Activated T-helper 1 cell treated with anti-CD3 and anti-CD28 coated beads, Interleukin-12 subunit alpha, Interleukin-12 subunit beta, Interleukin-2, Interleukin-4 antibody, amounts not matched to agents 30 ng/mL and 10 ng/mL and 1 ng/mL, durations not matched to agents 14 hours and 24 hours and 36 hours (primary cell): ENCODE data around the gene SHISA4. TPM values are rescaled to one million over a fixed set of nuclear protein-coding genes. Genes with fewer than 3 reads are reported as not detected.
"Not testable (repeated sequence)": the region's sequence is repeated elsewhere in the genome, so short reads cannot be mapped to it uniquely, and the experiment has no call there.

Source experiments
- DNase-seq: peaks from one replicate; pipeline ENCODE4 v3.0.0; 2021; ENCODE audit warnings: low spot score
- H3K27ac Mint-ChIP-seq: one replicate; pipeline ENCODE4 v1.8.0; 2021; ENCODE audit warnings: mild to moderate bottlenecking, mixed read lengths
- H3K27me3 Mint-ChIP-seq: one replicate; pipeline ENCODE4 v1.8.0; 2022; ENCODE audit warnings: mild to moderate bottlenecking, moderate library complexity, mixed read lengths; ENCODE audit not compliant: insufficient read depth
- H3K36me3 Mint-ChIP-seq: one replicate; pipeline ENCODE4 v1.8.0; 2021; ENCODE audit warnings: low read depth, mixed read lengths
- H3K4me1 Mint-ChIP-seq: one replicate; pipeline ENCODE4 v1.8.0; 2021; ENCODE audit warnings: low read depth, mixed read lengths
- H3K4me3 Mint-ChIP-seq: one replicate; pipeline ENCODE4 v1.8.0; 2021; ENCODE audit warnings: mild to moderate bottlenecking, moderate library complexity, mixed read lengths
- H3K9me3 Mint-ChIP-seq: one replicate; pipeline ENCODE4 v1.8.0; 2021; ENCODE audit warnings: mixed read lengths
- intact Hi-C: fragments of 100-400 bp; cut with micrococcal nuclease; formaldehyde crosslinking; loops from one replicate; pipeline ENCODE4 v1.15.1; 2024
- total RNA-seq: library from RNA; stranded (reverse); gene quantifications from 2 replicates; pipeline ENCODE4 v1.2.3, GENCODE V29; 2022

SHISA4 gene
- total RNA-seq, 1 donor from 2014 or later = 0.67 TPM

- H3K27me3 Mint-ChIP-seq, H3K4me3 Mint-ChIP-seq, H3K9me3 Mint-ChIP-seq, intact Hi-C loops, H3K27ac Mint-ChIP-seq, DNase-seq, H3K4me1 Mint-ChIP-seq: not testable (repeated sequence)
- H3K36me3 Mint-ChIP-seq = peaks cover 57% of the 10 kb centered on the region
Observed at GRCh38 chr1:201856722-201857121, 32.0 kb upstream of the SHISA4 start.

- no peak for DNase-seq
- H3K4me3 Mint-ChIP-seq = no peak overlapping the region
- intact Hi-C loops = no loop called here
- H3K4me1 Mint-ChIP-seq = no peaks in the 10 kb centered on the region
- H3K36me3 Mint-ChIP-seq = peaks cover 52% of the 10 kb centered on the region
- no peaks in the 10 kb centered on the region for H3K27me3 Mint-ChIP-seq
- H3K27ac Mint-ChIP-seq = no peak overlapping the region
- no peaks in the 10 kb centered on the region for H3K9me3 Mint-ChIP-seq
Observed at GRCh38 chr1:201859424-201859823, 29.3 kb upstream of the SHISA4 start.

- DNase-seq = no peak
- Mint-ChIP-seq H3K27me3 (no peaks in the 10 kb centered on the region), H3K4me3 (no peak overlapping the region), H3K4me1 (peaks cover 9% of the 10 kb centered on the region), H3K9me3 (no peaks in the 10 kb centered on the region), H3K27ac (no peak overlapping the region), H3K36me3 (peaks cover 43% of the 10 kb centered on the region)
- intact Hi-C loops = no loop called here
Observed at GRCh38 chr1:201861448-201861847, 27.2 kb upstream of the SHISA4 start.

DNA sequence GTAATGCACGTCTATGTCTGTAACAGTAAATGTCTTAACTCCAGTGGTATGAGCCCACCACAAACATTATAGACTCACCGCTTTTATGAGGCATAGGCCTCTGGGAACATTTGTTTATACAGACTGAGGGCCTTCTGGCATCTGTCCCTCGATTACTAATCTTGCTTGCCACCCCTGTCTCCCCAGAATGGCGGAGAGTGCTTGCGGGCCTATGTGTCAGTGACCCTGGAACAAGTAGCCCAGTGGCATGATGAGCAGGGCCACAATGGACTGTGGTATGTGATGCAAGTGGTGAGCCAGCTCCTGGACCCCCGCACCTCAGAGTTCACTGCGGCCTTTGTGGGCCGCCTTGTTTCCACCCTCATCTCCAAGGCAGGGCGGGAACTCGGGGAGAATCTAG lies 18.3 kb upstream of the SHISA4 start:
- Mint-ChIP-seq H3K4me3 (no peak overlapping the region), H3K4me1 (peaks cover 9% of the 10 kb centered on the region), H3K27me3 (no peaks in the 10 kb centered on the region), H3K27ac (no peak overlapping the region), H3K9me3 (no peaks in the 10 kb centered on the region), H3K36me3 (peaks cover 64% of the 10 kb centered on the region)
- DNase-seq = no peak
- intact Hi-C loops = no loop called here

DNA sequence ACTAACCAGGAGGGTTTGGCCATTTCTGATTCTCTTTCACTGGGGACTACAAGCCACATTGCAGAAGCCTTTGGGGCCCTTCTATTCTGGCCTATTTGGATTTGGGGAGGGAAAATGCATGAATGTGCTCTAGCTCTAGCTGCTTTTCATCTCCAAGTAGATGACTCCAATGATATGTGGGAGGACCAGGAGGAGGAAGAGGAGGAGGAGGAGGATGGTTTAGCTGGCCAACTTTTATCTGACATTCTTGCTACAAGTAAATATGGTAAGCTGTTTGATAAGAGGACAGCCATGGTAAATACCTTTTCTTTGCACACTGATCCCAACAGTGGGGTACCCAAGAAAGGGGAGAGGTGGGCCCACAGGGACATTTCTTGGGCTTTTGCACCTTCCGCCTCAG lies 14.0 kb upstream of the SHISA4 start:
- no peaks in the 10 kb centered on the region for H3K4me1 Mint-ChIP-seq
- no peaks in the 10 kb centered on the region for H3K27me3 Mint-ChIP-seq
- intact Hi-C loops = no loop called here
- no peak overlapping the region for H3K4me3 Mint-ChIP-seq
- DNase-seq = no peak
- H3K9me3 Mint-ChIP-seq = no peaks in the 10 kb centered on the region
- peaks cover 66% of the 10 kb centered on the region for H3K36me3 Mint-ChIP-seq
- no peak overlapping the region for H3K27ac Mint-ChIP-seq

DNA sequence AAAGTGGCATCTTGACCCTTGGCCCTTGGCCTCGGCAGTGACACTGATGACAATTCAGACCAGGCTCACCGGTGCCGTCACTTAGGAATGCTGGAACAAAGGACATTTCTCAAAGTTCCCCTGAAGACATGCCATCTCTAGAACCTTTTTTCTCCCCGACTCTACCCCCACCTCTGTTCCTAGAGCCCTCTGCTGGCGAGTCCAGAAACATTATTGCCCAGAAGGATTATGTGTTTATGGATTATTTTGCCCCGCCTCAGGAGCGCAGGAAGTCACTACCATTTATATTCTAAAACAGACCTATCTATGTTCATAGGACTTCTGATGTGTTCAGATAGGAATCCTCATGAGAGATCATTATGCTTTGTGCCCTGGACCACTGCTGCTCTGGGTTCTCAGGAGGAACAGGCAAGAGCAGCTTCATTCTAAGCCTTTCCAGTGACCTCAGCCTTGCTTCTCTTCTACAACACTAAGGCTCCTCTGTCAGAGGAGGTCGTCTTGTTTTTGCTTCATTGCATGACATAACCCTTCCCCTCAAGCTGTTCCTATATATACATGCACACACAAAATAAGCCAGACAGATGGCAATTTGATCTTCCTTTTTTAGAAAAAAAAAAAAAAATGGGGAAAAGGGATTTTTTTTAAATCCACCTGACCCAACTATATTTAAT lies 12.4 kb upstream of the SHISA4 start:
- H3K4me1 Mint-ChIP-seq = no peaks in the 10 kb centered on the region
- peaks cover 52% of the 10 kb centered on the region for H3K36me3 Mint-ChIP-seq
- H3K27me3 Mint-ChIP-seq = no peaks in the 10 kb centered on the region
- intact Hi-C loops = no loop called here
- no peak overlapping the region for H3K27ac Mint-ChIP-seq
- no peaks in the 10 kb centered on the region for H3K9me3 Mint-ChIP-seq
- DNase-seq = no peak
- H3K4me3 Mint-ChIP-seq = no peak overlapping the region

- no peak for DNase-seq
- no peaks in the 10 kb centered on the region for H3K4me1 Mint-ChIP-seq
Observed at GRCh38 chr1:201877877-201878401, 10.8 kb upstream of the SHISA4 start.

GRCh38 chr1:201880928-201881571 lies 7.6 kb upstream of the SHISA4 start:
- H3K4me1 Mint-ChIP-seq = no peaks in the 10 kb centered on the region
- no peak for DNase-seq

More at GRCh38 chr1:201877877-201878401, 10.8 kb upstream of the SHISA4 start:
- peaks cover 40% of the 10 kb centered on the region for H3K36me3 Mint-ChIP-seq
- intact Hi-C loops = loop anchor here (1.0 kb wide), 1 partner anchor 94 kb away; no protein-coding TSS in a partner anchor
- no peak overlapping the region for H3K4me3 Mint-ChIP-seq
- no peak overlapping the region for H3K27ac Mint-ChIP-seq
- no peaks in the 10 kb centered on the region for H3K27me3 Mint-ChIP-seq
- H3K9me3 Mint-ChIP-seq = no peaks in the 10 kb centered on the region

GRCh38 chr1:201881617-201882016 lies 7.1 kb upstream of the SHISA4 start:
- intact Hi-C loops = no loop called here
- Mint-ChIP-seq H3K27me3 (peaks cover 4% of the 10 kb centered on the region), H3K27ac (no peak overlapping the region), H3K9me3 (no peaks in the 10 kb centered on the region), H3K4me1 (no peaks in the 10 kb centered on the region), H3K36me3 (peaks cover 19% of the 10 kb centered on the region), H3K4me3 (no peak overlapping the region)
- DNase-seq = no peak

More at GRCh38 chr1:201880928-201881571, 7.6 kb upstream of the SHISA4 start:
- Mint-ChIP-seq H3K27ac (no peak overlapping the region), H3K4me3 (no peak overlapping the region), H3K9me3 (no peaks in the 10 kb centered on the region), H3K27me3 (peaks cover 2% of the 10 kb centered on the region), H3K36me3 (peaks cover 23% of the 10 kb centered on the region)
- intact Hi-C loops = no loop called here

GRCh38 chr1:201882665-201883132 lies 6.0 kb upstream of the SHISA4 start:
- Mint-ChIP-seq H3K4me3 (no peak overlapping the region), H3K9me3 (no peaks in the 10 kb centered on the region), H3K36me3 (peaks cover 15% of the 10 kb centered on the region), H3K4me1 (no peaks in the 10 kb centered on the region), H3K27me3 (peaks cover 11% of the 10 kb centered on the region), H3K27ac (no peak overlapping the region)
- intact Hi-C loops = no loop called here
- DNase-seq = no peak

DNA sequence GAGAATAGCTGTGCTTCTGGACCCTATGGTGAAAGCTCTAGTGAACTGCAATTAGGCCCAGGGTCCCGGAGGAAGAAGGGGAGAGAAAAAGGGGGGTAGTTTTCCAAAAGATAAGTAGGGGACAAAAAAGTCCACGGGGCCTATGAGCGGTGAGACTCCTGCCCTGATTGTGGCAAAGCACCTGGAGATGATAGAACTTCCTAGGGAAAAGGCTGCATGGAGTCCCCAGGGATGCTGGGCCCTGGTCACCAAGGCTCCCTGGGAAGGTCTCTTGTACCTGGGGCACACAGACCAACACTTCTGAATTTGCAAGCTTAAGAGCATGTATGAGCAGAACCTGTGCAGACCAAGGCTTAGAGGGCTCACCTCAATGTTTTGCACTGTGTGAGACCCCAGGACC lies 5.4 kb upstream of the SHISA4 start:
- Mint-ChIP-seq H3K27me3 (peaks cover 17% of the 10 kb centered on the region), H3K4me3 (no peak overlapping the region), H3K36me3 (peaks cover 12% of the 10 kb centered on the region), H3K4me1 (no peaks in the 10 kb centered on the region), H3K27ac (no peak overlapping the region), H3K9me3 (no peaks in the 10 kb centered on the region)
- intact Hi-C loops = no loop called here
- no peak for DNase-seq

DNA sequence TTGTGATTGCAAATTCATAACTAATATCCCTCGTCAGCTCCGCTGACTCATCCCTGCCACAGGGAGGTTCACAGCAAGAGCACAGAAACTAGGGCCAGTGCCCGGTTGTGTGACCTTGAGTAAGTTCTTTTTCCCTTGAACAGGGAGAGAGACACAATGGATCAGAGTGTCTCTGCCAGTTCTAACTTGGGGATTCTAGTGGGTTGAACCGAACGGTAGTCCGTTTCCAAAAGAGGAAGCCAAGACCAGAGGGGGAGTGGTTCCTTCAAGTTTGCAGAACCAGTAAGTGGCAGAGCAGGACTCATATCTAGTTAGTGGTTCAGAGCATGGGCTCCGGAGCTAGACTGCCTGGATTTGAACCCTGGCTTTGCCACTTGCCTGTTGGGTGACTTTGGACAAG lies 4.9 kb upstream of the SHISA4 start:
- DNase-seq = no peak
- no peaks in the 10 kb centered on the region for H3K4me1 Mint-ChIP-seq
- peaks cover 19% of the 10 kb centered on the region for H3K27me3 Mint-ChIP-seq

DNA sequence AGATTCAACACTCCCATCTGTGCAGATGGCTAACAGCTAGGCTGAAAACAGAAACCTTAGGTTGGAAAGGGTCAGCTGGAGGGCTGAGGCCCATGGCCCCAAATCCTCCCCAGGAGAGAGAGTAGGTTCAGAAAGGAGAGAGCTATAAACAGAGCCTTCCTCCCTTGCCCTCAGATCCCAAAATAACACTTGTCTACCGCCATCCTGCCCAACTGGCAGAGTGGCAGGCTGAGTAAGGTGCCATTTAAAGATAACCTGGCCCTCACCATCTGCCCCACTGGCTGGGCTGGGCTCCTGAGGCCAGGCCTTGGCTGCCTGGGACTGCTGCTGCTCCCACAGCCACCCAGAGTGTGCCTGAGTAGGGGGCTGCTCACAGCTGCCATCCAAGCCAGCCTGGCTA lies 4.3 kb upstream of the SHISA4 start:
- no peaks in the 10 kb centered on the region for H3K4me1 Mint-ChIP-seq
- intact Hi-C loops = no loop called here
- peaks cover 20% of the 10 kb centered on the region for H3K27me3 Mint-ChIP-seq
- H3K36me3 Mint-ChIP-seq = peaks cover 1% of the 10 kb centered on the region
- H3K27ac Mint-ChIP-seq = no peak overlapping the region
- DNase-seq = no peak
- H3K9me3 Mint-ChIP-seq = no peaks in the 10 kb centered on the region
- H3K4me3 Mint-ChIP-seq = no peak overlapping the region

More for the DNA sequence above, 4.9 kb upstream of the SHISA4 start:
- intact Hi-C loops = no loop called here
- H3K9me3 Mint-ChIP-seq = no peaks in the 10 kb centered on the region
- no peak overlapping the region for H3K4me3 Mint-ChIP-seq
- peaks cover 8% of the 10 kb centered on the region for H3K36me3 Mint-ChIP-seq
- H3K27ac Mint-ChIP-seq = no peak overlapping the region
